Measurements from ENCODE around the gene PANX2.
A peak's percentile ranks its signal among the peaks of the same experiment; 100 is the strongest.

PANX2 gene

DNA sequence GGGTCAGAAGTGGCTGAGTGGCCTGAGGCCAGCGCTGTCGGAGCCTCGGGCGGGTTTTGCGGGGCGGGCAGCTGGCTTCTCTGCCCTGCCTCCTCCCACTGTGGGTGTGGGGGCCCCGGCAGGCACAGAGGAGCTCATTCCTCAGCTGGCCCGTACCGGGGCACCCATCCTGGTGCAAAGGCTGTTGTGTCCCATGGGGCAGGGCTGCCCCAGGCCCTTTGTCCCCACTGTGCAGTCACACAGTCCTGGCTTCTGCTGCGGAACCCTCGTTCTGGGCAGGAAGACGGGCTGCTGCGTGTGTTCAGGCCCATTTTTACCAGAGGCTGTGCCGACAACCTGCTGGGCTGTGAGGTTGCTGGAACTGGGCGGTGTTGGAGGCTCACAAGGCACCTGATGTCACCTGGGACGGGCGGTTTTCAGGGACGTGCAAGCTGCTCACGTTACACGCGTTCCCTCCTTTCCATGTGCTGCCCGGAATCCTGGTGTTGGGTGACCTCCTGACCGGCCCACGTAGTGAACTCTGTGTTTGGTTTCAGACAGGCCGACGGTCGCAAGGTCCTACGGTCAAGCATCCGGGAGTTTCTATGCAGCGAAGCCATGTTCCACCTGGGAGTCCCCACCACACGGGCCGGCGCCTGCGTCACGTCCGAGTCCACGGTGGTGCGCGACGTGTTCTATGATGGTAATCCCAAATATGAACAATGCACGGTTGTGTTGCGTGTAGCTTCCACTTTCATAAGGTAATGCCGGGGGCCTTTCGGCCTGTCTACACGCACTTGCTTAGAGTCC is 35.4 kb downstream of the PANX2 start:
- H3K27me3 ChIP-seq (ENCODE audit: insufficient read depth, low read depth, severe bottlenecking) = no peaks in the 10 kb centered on the region
- no peaks in the 10 kb centered on the region for H3K9me3 ChIP-seq (ENCODE audit: severe bottlenecking)
- H3K27ac ChIP-seq = no peak overlapping the region
- peaks cover 37% of the 10 kb centered on the region for H3K36me3 ChIP-seq
- no peak for DNase-seq
- H3K4me3 ChIP-seq (ENCODE audit: low read depth, low read length) = no peak overlapping the region
- TF ChIP-seq, protein P1, sequence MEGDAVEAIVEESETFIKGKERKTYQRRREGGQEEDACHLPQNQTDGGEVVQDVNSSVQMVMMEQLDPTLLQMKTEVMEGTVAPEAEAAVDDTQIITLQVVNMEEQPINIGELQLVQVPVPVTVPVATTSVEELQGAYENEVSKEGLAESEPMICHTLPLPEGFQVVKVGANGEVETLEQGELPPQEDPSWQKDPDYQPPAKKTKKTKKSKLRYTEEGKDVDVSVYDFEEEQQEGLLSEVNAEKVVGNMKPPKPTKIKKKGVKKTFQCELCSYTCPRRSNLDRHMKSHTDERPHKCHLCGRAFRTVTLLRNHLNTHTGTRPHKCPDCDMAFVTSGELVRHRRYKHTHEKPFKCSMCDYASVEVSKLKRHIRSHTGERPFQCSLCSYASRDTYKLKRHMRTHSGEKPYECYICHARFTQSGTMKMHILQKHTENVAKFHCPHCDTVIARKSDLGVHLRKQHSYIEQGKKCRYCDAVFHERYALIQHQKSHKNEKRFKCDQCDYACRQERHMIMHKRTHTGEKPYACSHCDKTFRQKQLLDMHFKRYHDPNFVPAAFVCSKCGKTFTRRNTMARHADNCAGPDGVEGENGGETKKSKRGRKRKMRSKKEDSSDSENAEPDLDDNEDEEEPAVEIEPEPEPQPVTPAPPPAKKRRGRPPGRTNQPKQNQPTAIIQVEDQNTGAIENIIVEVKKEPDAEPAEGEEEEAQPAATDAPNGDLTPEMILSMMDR (IDR thresholded peaks at IDR 0.05; ENCODE audit: low read depth, low read length) = no peak

DNA sequence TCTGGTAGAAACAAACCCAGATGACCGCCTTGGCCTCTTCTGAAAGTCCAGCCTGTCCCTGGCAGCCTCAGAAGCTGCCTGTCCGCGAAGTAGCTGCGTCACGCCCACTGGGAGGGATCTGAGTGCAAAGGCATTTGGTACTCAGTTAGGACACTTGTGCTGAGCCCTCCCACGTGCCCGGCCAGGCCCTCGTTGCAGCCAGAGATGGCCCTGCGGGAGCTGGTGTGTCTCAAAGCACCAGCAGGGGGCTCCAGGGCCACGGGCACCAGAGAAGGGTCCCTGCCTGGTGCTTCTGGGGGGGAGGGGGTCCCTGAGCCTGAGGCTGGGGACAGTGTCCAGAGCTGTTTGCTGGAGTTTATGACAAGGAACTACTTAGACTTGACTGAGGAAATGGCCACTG is 36.1 kb downstream of the PANX2 start:
- no peaks in the 10 kb centered on the region for H3K27me3 ChIP-seq (ENCODE audit: insufficient read depth, low read depth, severe bottlenecking)
- no peak overlapping the region for H3K27ac ChIP-seq
- no peaks in the 10 kb centered on the region for H3K9me3 ChIP-seq (ENCODE audit: severe bottlenecking)
- peaks cover 43% of the 10 kb centered on the region for H3K36me3 ChIP-seq
- DNase-seq = peak; percentile 72
- no peak overlapping the region for H3K4me3 ChIP-seq (ENCODE audit: low read depth, low read length)
- TF ChIP-seq, protein P1 (IDR thresholded peaks at IDR 0.05; ENCODE audit: low read depth, low read length) = peak; percentile 75

DNA sequence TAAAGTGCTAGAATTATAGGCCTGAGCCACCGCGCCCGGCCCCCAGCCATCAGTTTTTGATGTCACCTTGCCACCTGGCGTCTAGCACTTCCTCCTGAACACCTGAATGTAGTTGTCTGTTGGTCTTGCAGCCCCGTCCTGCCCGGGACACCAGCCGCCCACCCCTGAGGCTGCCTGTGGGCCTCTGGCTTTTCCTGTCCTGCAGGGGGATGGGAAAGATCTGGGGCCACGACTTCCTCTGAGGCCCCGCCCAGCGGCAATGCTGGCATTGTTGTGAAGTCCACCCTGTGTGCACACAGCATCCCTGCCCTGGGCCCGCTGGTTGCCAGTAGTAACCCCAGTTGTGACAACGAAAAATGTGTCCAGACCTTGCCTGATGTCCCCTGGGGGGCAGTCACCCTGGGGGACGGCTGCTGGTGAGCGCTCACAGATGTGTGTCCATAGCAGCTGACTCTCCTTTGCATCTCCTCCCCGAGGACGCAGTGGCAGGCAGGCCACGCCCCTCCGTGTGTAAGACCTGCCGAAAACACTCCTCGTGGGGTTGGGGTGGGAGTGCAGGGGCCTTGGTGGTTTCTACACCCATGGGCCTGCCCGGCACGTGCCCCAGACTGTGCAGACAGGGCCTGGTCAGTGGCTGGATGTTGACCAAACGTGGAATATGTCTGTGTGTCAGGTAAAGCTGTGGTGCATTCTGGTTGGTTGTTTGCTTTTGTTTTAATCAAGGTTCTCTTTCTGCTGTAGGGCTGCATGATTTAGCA is 37.0 kb downstream of the PANX2 start:
- Histone ChIP-seq H3K27me3 (ENCODE audit: insufficient read depth, low read depth, severe bottlenecking) (no peaks in the 10 kb centered on the region), H3K27ac (no peak overlapping the region), H3K9me3 (ENCODE audit: severe bottlenecking) (no peaks in the 10 kb centered on the region), H3K4me3 (ENCODE audit: low read depth, low read length) (no peak overlapping the region), H3K36me3 (peaks cover 46% of the 10 kb centered on the region)
- TF ChIP-seq, protein P1 (IDR thresholded peaks at IDR 0.05; ENCODE audit: low read depth, low read length) = no peak
- no peak for DNase-seq

DNA sequence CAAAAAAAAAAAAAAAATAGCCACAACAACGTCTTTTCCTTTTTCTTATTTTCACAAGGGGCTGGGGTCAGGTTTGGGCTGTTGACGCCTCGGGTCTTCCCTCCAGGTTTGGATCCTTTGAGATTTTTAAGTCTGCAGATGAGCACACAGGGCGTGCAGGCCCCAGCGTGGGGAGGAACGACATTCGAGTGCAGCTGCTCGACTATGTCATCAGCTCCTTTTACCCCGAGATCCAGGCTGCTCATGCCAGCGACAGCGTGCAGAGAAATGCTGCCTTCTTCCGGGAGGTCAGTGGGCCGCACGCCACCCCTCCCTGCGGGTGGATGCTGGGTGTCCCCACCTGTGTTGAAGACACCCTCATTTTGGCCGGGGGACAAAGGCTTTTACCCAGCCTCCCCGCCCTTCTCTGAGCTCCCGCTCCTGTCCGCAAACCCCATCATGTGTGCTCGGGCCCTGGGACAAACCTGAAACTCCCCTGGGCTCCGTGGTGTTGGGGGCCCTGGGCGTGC is 38.0 kb downstream of the PANX2 start:
- Histone ChIP-seq H3K27me3 (ENCODE audit: insufficient read depth, low read depth, severe bottlenecking) (no peaks in the 10 kb centered on the region), H3K27ac (no peak overlapping the region), H3K36me3 (peaks cover 44% of the 10 kb centered on the region), H3K9me3 (ENCODE audit: severe bottlenecking) (no peaks in the 10 kb centered on the region), H3K4me3 (ENCODE audit: low read depth, low read length) (no peak overlapping the region)
- no peak for DNase-seq
- TF ChIP-seq, protein P1 (IDR thresholded peaks at IDR 0.05; ENCODE audit: low read depth, low read length) = no peak

DNA sequence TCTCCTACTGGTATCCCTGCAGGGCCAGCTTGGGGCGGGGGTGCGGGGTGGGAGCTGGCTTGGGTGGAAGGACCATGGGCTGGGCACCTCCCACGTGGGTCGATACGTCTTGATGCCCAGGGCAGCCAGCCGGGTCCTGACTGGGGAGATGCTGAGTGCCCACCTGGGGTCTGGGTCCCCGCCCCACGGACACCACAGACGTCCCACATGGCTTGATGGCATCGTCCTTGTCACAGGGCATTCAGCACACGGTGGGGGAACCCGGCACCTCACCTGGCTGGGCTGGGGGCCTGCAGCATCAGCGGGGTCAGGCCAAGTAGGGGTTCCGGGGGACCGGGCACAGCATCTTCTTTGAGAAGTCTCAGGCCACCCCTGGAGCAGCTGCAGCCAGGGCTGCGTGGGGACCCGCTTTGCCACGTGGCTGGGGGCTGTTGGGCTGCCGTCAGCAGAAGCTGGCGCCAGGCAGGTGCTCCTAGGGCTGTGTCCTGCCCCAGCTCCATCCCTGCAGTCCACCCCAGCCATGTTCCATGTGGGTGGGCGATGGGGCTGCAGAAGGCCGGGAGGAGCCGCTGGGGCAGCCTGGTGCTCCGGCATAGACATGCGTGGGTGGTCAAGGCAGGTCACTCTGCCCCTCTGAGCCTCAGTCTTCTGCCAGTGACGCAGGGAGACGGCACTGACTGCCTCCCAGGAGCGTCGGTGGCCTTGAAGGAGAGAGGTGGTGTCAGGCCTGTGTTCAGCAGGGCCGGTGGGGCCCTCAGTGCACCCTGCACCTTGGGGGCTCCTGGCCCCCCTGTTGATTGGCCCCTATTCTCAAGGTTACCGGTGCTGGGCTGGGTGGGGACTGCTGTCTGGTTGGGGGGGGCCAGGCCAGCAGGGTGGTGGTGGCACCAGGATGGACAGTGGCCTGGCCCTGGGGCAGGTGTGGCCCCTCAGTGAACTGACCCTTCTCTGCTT is 38.7 kb downstream of the PANX2 start:
- Histone ChIP-seq H3K36me3 (peaks cover 46% of the 10 kb centered on the region), H3K4me3 (ENCODE audit: low read depth, low read length) (no peak overlapping the region), H3K27me3 (ENCODE audit: insufficient read depth, low read depth, severe bottlenecking) (no peaks in the 10 kb centered on the region), H3K9me3 (ENCODE audit: severe bottlenecking) (no peaks in the 10 kb centered on the region), H3K27ac (no peak overlapping the region)
- TF ChIP-seq, protein P1 (IDR thresholded peaks at IDR 0.05; ENCODE audit: low read depth, low read length) = no peak
- no peak for DNase-seq

Measured in WERI-Rb-1 (cell line).